H1 (cell line): Measurements from ENCODE around the gene UBE2H. TPM values are rescaled to one million over a fixed set of nuclear protein-coding genes. Genes with fewer than 3 reads are reported as not detected.

Experiments
- CTCF ChIA-PET: fragments of 300-600 bp; sonication (Branson Sonifier 250); formaldehyde crosslinking; loops from one replicate; lab custom pipeline; 2021; ENCODE audit not compliant: partially characterized antibody; lab: Charles Lee
- POLR2A ChIA-PET: fragments of 300-600 bp; sonication (Branson Sonifier 250); formaldehyde crosslinking; loops from one replicate; lab custom pipeline; 2021; ENCODE audit warnings: inconsistent platforms; ENCODE audit not compliant: partially characterized antibody; lab: Charles Lee
- DNase-seq, 2 experiments: peaks; one replicate each; pipeline versions ENCODE4 v3.0.0 to v3.0.0-alpha.2; 2010 to 2022; ENCODE audit warnings: low spot score in 2 of 2, low read depth in 1 of 2, mixed read lengths in 1 of 2
- FAIRE-seq: peaks from 2 replicates; lab custom pipeline; 2011; peaks lifted over from hg19 to GRCh38; lab: Jason Lieb, UNC
- H2AFZ ChIP-seq: 2 replicates; pipeline ENCODE4 v1.8.1; 2012; ENCODE audit warnings: low read length, inconsistent platforms
- H2AK5ac ChIP-seq: 2 replicates; pipeline ENCODE4 v1.6.1; 2013; ENCODE audit warnings: low read depth, low read length
- H2BK120ac ChIP-seq: replicated peaks from 2 replicates; pipeline ENCODE3; 2013; ENCODE audit warnings: low read depth, low read length, inconsistent platforms
- H2BK12ac ChIP-seq: 2 replicates; pipeline ENCODE4 v1.6.1; 2013; ENCODE audit warnings: low read depth, low read length
- H2BK15ac ChIP-seq: 2 replicates; pipeline ENCODE4 v1.6.1; 2013; ENCODE audit warnings: low read length
- H2BK20ac ChIP-seq: 2 replicates; pipeline ENCODE4 v1.6.1; 2013; ENCODE audit warnings: low read length
- H2BK5ac ChIP-seq: 2 replicates; pipeline ENCODE4 v1.6.1; 2013; ENCODE audit warnings: low read depth, low read length
- H3K14ac ChIP-seq: 2 replicates; pipeline ENCODE4 v1.6.1; 2013; ENCODE audit warnings: inconsistent platforms; ENCODE audit not compliant: insufficient read length
- H3K18ac ChIP-seq: 2 replicates; pipeline ENCODE4 v1.6.1; 2013; ENCODE audit warnings: low read length; ENCODE audit errors: extremely low read depth
- H3K23ac ChIP-seq: 2 replicates; pipeline ENCODE4 v1.6.1; 2013; ENCODE audit warnings: inconsistent platforms; ENCODE audit not compliant: insufficient read length
- H3K23me2 ChIP-seq: 2 replicates; pipeline ENCODE4 v1.6.1; 2013; ENCODE audit warnings: low read depth, low read length
- H3K27ac ChIP-seq: 2 replicates; pipeline ENCODE4 v1.6.1; 2011; ENCODE audit warnings: low read depth, low read length, inconsistent platforms
- H3K27me3 ChIP-seq, 4 experiments: replicated peaks in 1 of 4; 1 replicate in 1 of 4; 2 replicates in 3 of 4; pipeline versions ENCODE4 v1.6.1 to v1.8.1; 2011 to 2013; ENCODE audit warnings: low read length in 3 of 4, mild to moderate bottlenecking in 3 of 4, inconsistent platforms in 2 of 4, mixed read lengths in 2 of 4, moderate library complexity in 1 of 4; ENCODE audit not compliant: control insufficient read depth in 3 of 4, insufficient read depth in 3 of 4; ENCODE audit errors: extremely low read depth in 1 of 4
- H3K36me3 ChIP-seq, 4 experiments: 2 replicates each; pipeline versions ENCODE4 v1.6.1 to v1.8.1; 2011 to 2013; ENCODE audit warnings: mild to moderate bottlenecking in 4 of 4, low read length in 3 of 4, moderate library complexity in 2 of 4, control low read depth in 1 of 4, inconsistent platforms in 1 of 4; ENCODE audit not compliant: insufficient read depth in 4 of 4, control insufficient read depth in 2 of 4
- H3K4ac ChIP-seq: replicated peaks from 2 replicates; pipeline ENCODE3; 2013; ENCODE audit warnings: low read length, low read depth, mixed read lengths, inconsistent platforms; ENCODE audit not compliant: insufficient read length
- H3K4me1 ChIP-seq, 4 experiments: replicated peaks in 1 of 4; 1 replicate in 1 of 4; 2 replicates in 3 of 4; pipeline versions ENCODE4 v1.6.1 to v1.8.1; 2011 to 2013; ENCODE audit warnings: low read length in 3 of 4, inconsistent platforms in 2 of 4, mixed read lengths in 1 of 4; ENCODE audit not compliant: insufficient read depth in 4 of 4, control insufficient read depth in 3 of 4
- H3K4me2 ChIP-seq, 2 experiments: 2 replicates each; pipeline versions ENCODE4 v1.6.1 to v1.8.1; 2011 to 2013; ENCODE audit warnings: low read depth in 2 of 2, low read length in 2 of 2, control low read depth in 1 of 2, inconsistent platforms in 1 of 2, mild to moderate bottlenecking in 1 of 2; ENCODE audit not compliant: insufficient read depth in 1 of 2
- H3K4me3 ChIP-seq, 4 experiments: fragments of 200-600, 300-600 bp in 1 of 4; sonication (generic), shearing (Covaris generic), sonication (Bioruptor Twin) in 1 of 4; 2 replicates each; pipeline versions ENCODE4 v1.5.1 to v1.8.1; 2011 to 2016; ENCODE audit warnings: low read length in 4 of 4, low read depth in 3 of 4, control low read depth in 2 of 4, inconsistent platforms in 2 of 4, mild to moderate bottlenecking in 2 of 4, mixed read lengths in 1 of 4, moderate library complexity in 1 of 4; ENCODE audit not compliant: insufficient read depth in 2 of 4; ENCODE audit errors: extremely low read depth in 1 of 4
- H3K56ac ChIP-seq: replicated peaks from 2 replicates; pipeline ENCODE3; 2013; ENCODE audit warnings: low read depth, mild to moderate bottlenecking, mixed read lengths, low read length, inconsistent platforms; ENCODE audit not compliant: insufficient read length
- H3K79me1 ChIP-seq: 2 replicates; pipeline ENCODE4 v1.6.1; 2013; ENCODE audit warnings: low read depth, low read length, control low read depth
- H3K79me2 ChIP-seq, 2 experiments: 2 replicates each; pipeline versions ENCODE4 v1.6.1 to v1.8.1; 2012 to 2013; ENCODE audit warnings: low read length in 2 of 2, mild to moderate bottlenecking in 2 of 2, inconsistent platforms in 1 of 2; ENCODE audit not compliant: insufficient read depth in 2 of 2, control insufficient read depth in 1 of 2
- H3K9ac ChIP-seq, 4 experiments: replicated peaks in 1 of 4; 1 replicate in 1 of 4; 2 replicates in 3 of 4; pipeline versions ENCODE4 v1.6.1 to v1.8.1; 2011 to 2013; ENCODE audit warnings: low read depth in 3 of 4, low read length in 3 of 4, control low read depth in 2 of 4, mild to moderate bottlenecking in 2 of 4, moderate library complexity in 2 of 4, inconsistent platforms in 1 of 4; ENCODE audit errors: extremely low read depth in 1 of 4
- H3K9me3 ChIP-seq, 2 experiments: 2 replicates each; pipeline versions ENCODE4 v1.6.1 to v1.8.1; 2012 to 2013; ENCODE audit warnings: mild to moderate bottlenecking in 2 of 2, moderate library complexity in 2 of 2, control low read depth in 1 of 2, inconsistent platforms in 1 of 2, low read depth in 1 of 2, low read length in 1 of 2, mixed read lengths in 1 of 2; ENCODE audit not compliant: insufficient read depth in 2 of 2
- H4K20me1 ChIP-seq, 2 experiments: replicated peaks in 1 of 2; 2 replicates each; pipeline versions ENCODE3 to v1.8.1; 2011 to 2013; ENCODE audit warnings: inconsistent platforms in 2 of 2, low read length in 2 of 2, mild to moderate bottlenecking in 1 of 2; ENCODE audit not compliant: insufficient read depth in 2 of 2, control insufficient read depth in 1 of 2
- H4K5ac ChIP-seq: 2 replicates; pipeline ENCODE4 v1.6.1; 2013; ENCODE audit warnings: low read length, low read depth, mixed read lengths, inconsistent platforms; ENCODE audit not compliant: insufficient read length
- H4K8ac ChIP-seq: 2 replicates; pipeline ENCODE4 v1.8.0; 2013; ENCODE audit warnings: mild to moderate bottlenecking, moderate library complexity, low read length, inconsistent platforms; ENCODE audit not compliant: insufficient read depth; ENCODE audit errors: extremely low read depth
- H4K91ac ChIP-seq: replicated peaks from 2 replicates; pipeline ENCODE3; 2013; ENCODE audit warnings: low read length, mixed read lengths, inconsistent platforms; ENCODE audit not compliant: insufficient read length
- ASH2L ChIP-seq: fragments of 200-600, 300-600 bp; sonication (generic); IDR thresholded peaks from one replicate; pipeline ENCODE4 v1.7.1; 2017; ENCODE audit warnings: low read length
- BACH1 ChIP-seq: IDR thresholded peaks from 2 replicates; pipeline ENCODE4 v1.6.1; 2012; ENCODE audit warnings: low read length, improper control_type of control experiment
- CEBPB ChIP-seq: IDR thresholded peaks from 2 replicates; pipeline ENCODE4 v1.6.1; 2012; ENCODE audit warnings: low read depth, low read length
- EP300 ChIP-seq, 2 experiments: IDR thresholded peaks; 1 replicate in 1 of 2; 2 replicates in 1 of 2; pipeline ENCODE4 v1.6.1; 2011 to 2012; ENCODE audit warnings: low read depth in 2 of 2, low read length in 2 of 2, mild to moderate bottlenecking in 2 of 2, borderline replicate concordance in 1 of 2, inconsistent platforms in 1 of 2, moderate library complexity in 1 of 2
- GABPA ChIP-seq: IDR thresholded peaks from 2 replicates; pipeline ENCODE4 v1.6.1; 2011; ENCODE audit warnings: mild to moderate bottlenecking, low read length, moderate library complexity, borderline replicate concordance; ENCODE audit not compliant: insufficient read depth
- HDAC6 ChIP-seq: IDR thresholded peaks from one replicate; pipeline ENCODE4 v1.7.1; 2012; ENCODE audit warnings: low read depth, mild to moderate bottlenecking, inconsistent platforms, low read length, moderate library complexity
- KDM5A ChIP-seq: fragments of 200-600 bp; IDR thresholded peaks from 2 replicates; pipeline ENCODE4 v1.7.1; 2012; ENCODE audit warnings: mild to moderate bottlenecking, low read length, inconsistent platforms, mixed read lengths
- MAFK ChIP-seq: IDR thresholded peaks from 2 replicates; pipeline ENCODE4 v1.6.1; 2012; ENCODE audit warnings: low read depth, mild to moderate bottlenecking, improper control_type of control experiment, low read length
- POLR2AphosphoS5 ChIP-seq: IDR thresholded peaks from 2 replicates; pipeline ENCODE4 v1.6.1; 2011; ENCODE audit warnings: low read depth, low read length
- RNF2 ChIP-seq: fragments of 200-900, 300-1000 bp; sonication (generic); IDR thresholded peaks from 2 replicates; pipeline ENCODE4 v1.7.1; 2016; ENCODE audit warnings: borderline replicate concordance, low read depth, mild to moderate bottlenecking, antibody characterized with exemption, low read length; ENCODE audit not compliant: poor library complexity, severe bottlenecking; ENCODE audit errors: missing control alignments
- SIN3A ChIP-seq, 2 experiments: IDR thresholded peaks in 1 of 2; conservative IDR thresholded peaks in 1 of 2; 2 replicates each; pipeline ENCODE4 v1.6.1; 2011 to 2012; ENCODE audit warnings: low read length in 2 of 2, improper control_type of control experiment in 1 of 2, low read depth in 1 of 2, mild to moderate bottlenecking in 1 of 2
- SIX5 ChIP-seq: IDR thresholded peaks from 2 replicates; pipeline ENCODE4 v1.6.1; 2011; ENCODE audit warnings: mild to moderate bottlenecking, low read depth, low read length
- SP4 ChIP-seq: IDR thresholded peaks from 2 replicates; pipeline ENCODE4 v1.6.1; 2012; ENCODE audit warnings: low read length, inconsistent platforms
- ZNF274 ChIP-seq: IDR thresholded peaks from 2 replicates; pipeline ENCODE4 v1.7.0; 2012; ENCODE audit warnings: low read length, borderline replicate concordance; ENCODE audit errors: extremely low read depth
- WGBS, 2 experiments: shearing (Covaris generic) in 1 of 2; methylation state at CpG; one replicate each; pipeline versions ENCODE4 v1.1.6 to v1.1.7; 2013 to 2015; ENCODE audit warnings: low lambda C conversion rate in 2 of 2, mixed read lengths in 2 of 2, inconsistent platforms in 1 of 2, low coverage in 1 of 2, missing lambda C conversion rate in 1 of 2; ENCODE audit not compliant: insufficient replicate concordance in 2 of 2, insufficient coverage in 1 of 2, insufficient read length in 1 of 2; ENCODE audit errors: extremely low coverage in 1 of 2, missing lambda C conversion rate in 1 of 2; 5-methylcytosine and 5-hydroxymethylcytosine counted together
- polyA plus RNA-seq, 7 experiments: library from polyadenylated mRNA; depleted of rRNA in 3 of 7; stranded (reverse) in 5 of 7; unstranded in 2 of 7; fragments of >200 nt in 5 of 7; fragments of 200-250 nt in 2 of 7; gene quantifications; 1 replicate in 5 of 7; 2 replicates in 1 of 7; 4 replicates in 1 of 7; pipeline versions ENCODE4 v1.2.1 to v1.2.3, GENCODE V29; 2011 to 2013; ENCODE audit warnings: missing spikeins in 2 of 7, mixed read lengths in 2 of 7
- total RNA-seq: library from RNA; stranded (reverse); fragmentation: NEBNext Ultra II Directional; extraction: Animal tissue kit (Norgen Biotek cat#: 25700); gene quantifications from 2 replicates; pipeline ENCODE4 v1.2.1, GENCODE V29; 2021

UBE2H gene
- total and polyA plus RNA-seq, 2 of the 8 experiments (the other 6 are each of a cell fraction or from before 2014, with no cell fraction given), result 30.6 to 62.2 TPM

DNA sequence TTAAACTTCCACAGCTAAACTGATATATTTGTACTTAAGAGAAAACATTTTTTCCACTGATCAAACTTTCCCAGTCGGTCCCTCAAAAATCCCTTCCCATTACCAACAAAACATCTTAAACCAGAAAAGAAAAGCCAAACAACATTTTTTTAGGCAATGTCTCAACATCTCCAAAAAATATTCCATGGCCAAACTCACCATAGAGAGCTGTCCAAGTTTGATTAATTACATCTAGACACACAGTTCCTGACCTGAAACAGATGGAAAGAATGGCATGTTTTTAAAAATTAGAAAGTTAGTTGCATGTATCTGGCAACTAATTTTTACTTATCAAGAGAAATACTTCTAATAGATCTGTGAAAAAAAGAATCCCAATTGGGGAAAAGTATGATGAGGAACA is 95.4 kb downstream of the UBE2H start:
- Histone ChIP-seq H3K79me2 (peaks cover 0 to 34% of the 10 kb centered on the region in 2 experiments; a peak in 2 of 4 replicates), H3K4me2 (no peak overlapping the region), H2BK5ac (no peak overlapping the region), H2BK20ac (no peak overlapping the region), H3K36me3 (no peaks in the 10 kb centered on the region; a peak in 1 of 8 replicates), H3K4me3 (no peak overlapping the region), H3K18ac (no peak overlapping the region), H4K5ac (no peak overlapping the region), H2BK120ac (no peak overlapping the region), H2AFZ (no peak overlapping the region), H3K56ac (no peak overlapping the region), H2BK15ac (no peak overlapping the region), H3K23me2 (no peaks in the 10 kb centered on the region), H3K9ac (no peak overlapping the region), H4K8ac (no peak overlapping the region), H3K9me3 (no peaks in the 10 kb centered on the region), H3K27ac (no peak overlapping the region), H4K20me1 (no peaks in the 10 kb centered on the region), H3K79me1 (no peaks in the 10 kb centered on the region), H3K4ac (no peak overlapping the region), H4K91ac (no peak overlapping the region), H3K4me1 (peaks cover 0 to 9% (median 4%) of the 10 kb centered on the region in 4 experiments; a peak in 4 of 7 replicates), H3K27me3 (peaks cover 0 to 1% (median 0%) of the 10 kb centered on the region in 4 experiments; a peak in 1 of 7 replicates), H3K14ac (no peak overlapping the region), H3K23ac (no peak overlapping the region), H2AK5ac (no peak overlapping the region), H2BK12ac (no peak overlapping the region)
- DNase-seq (no peak), FAIRE-seq (no peak)
- TF ChIP-seq POLR2AphosphoS5, result no peak
- no peak for TF ChIP-seq RNF2
- no peak for TF ChIP-seq BACH1
- TF ChIP-seq KDM5A, result no peak
- no peak for TF ChIP-seq ASH2L
- no peak for TF ChIP-seq SP4
- TF ChIP-seq EP300 (IDR thresholded peaks at IDR 0.05; ENCODE audit: borderline replicate concordance in 1 of 2, low read depth in 2 of 2, low read length in 2 of 2), result no peak
- TF ChIP-seq SIN3A (conservative IDR thresholded peaks at IDR 0.05 in 1 of 2, IDR thresholded peaks at IDR 0.05 in 1 of 2; ENCODE audit: low read depth in 1 of 2, low read length in 2 of 2), result no peak
- TF ChIP-seq SIX5, result no peak
- TF ChIP-seq CEBPB, result no peak
- no peak for TF ChIP-seq MAFK
- no peak for TF ChIP-seq GABPA
- TF ChIP-seq ZNF274, result no peak
- no peak for TF ChIP-seq HDAC6
- POLR2A ChIA-PET, result no interaction called here
- CTCF ChIA-PET, result interaction anchor here (1.7 to 3.2 kb wide), 2 partner anchors 13 to 27 kb away, joined by 6 to 13 read pairs; no protein-coding TSS in a partner anchor
- 93% methylated on average over 1 of the region's 1 CpG; no CpG with 5 or more reads in 1 of the 2 experiments for WGBS, 2 experiments
